Measurements from ENCODE around the gene SREBF1. TPM values are rescaled to one million over a fixed set of nuclear protein-coding genes. Genes with fewer than 3 reads are reported as not detected.
"Not testable (repeated sequence)": the region's sequence is repeated elsewhere in the genome, so short reads cannot be mapped to it uniquely, and the experiment has no call there.

Gene SREBF1
- total RNA-seq, 1 donor from 2014 or later = 83.0 TPM

- no peak for DNase-seq (ENCODE audit: low read depth)
- Histone ChIP-seq H3K4me3 (ENCODE audit: low read depth, low read length) (no peak overlapping the region), H3K36me3 (ENCODE audit: control insufficient read depth, insufficient read depth, low read length) (peaks cover 9% of the 10 kb centered on the region)
Observed at GRCh38 chr17:17809531-17810083, 27.2 kb downstream of the SREBF1 start.

GRCh38 chr17:17808706-17809432 is 27.9 kb downstream of the SREBF1 start:
- no peak for TF ChIP-seq CTCF (IDR thresholded peaks at IDR 0.05; ENCODE audit: insufficient read depth, low read length, poor library complexity, severe bottlenecking)
- H3K36me3 ChIP-seq (ENCODE audit: control insufficient read depth, insufficient read depth, low read length) = peaks cover 10% of the 10 kb centered on the region
- DNase-seq (ENCODE audit: low read depth) = no peak
- H3K4me3 ChIP-seq (ENCODE audit: low read depth, low read length) = no peak overlapping the region
- no peaks in the 10 kb centered on the region for H3K27me3 ChIP-seq (ENCODE audit: control insufficient read depth, insufficient read depth, low read length)

More at GRCh38 chr17:17809531-17810083, 27.2 kb downstream of the SREBF1 start:
- H3K27me3 ChIP-seq (ENCODE audit: control insufficient read depth, insufficient read depth, low read length) = no peaks in the 10 kb centered on the region
- TF ChIP-seq CTCF (IDR thresholded peaks at IDR 0.05; ENCODE audit: insufficient read depth, low read length, poor library complexity, severe bottlenecking) = no peak

- DNase-seq (ENCODE audit: low read depth) = not testable (repeated sequence)
Observed at GRCh38 chr17:17808200-17808599, 28.6 kb downstream of the SREBF1 start.

GRCh38 chr17:17807440-17807839 is 29.3 kb downstream of the SREBF1 start:
- H3K36me3 ChIP-seq (ENCODE audit: control insufficient read depth, insufficient read depth, low read length) = peaks cover 6% of the 10 kb centered on the region
- no peak overlapping the region for H3K4me3 ChIP-seq (ENCODE audit: low read depth, low read length)
- DNase-seq (ENCODE audit: low read depth) = no peak
- H3K27me3 ChIP-seq (ENCODE audit: control insufficient read depth, insufficient read depth, low read length) = no peaks in the 10 kb centered on the region
- no peak for TF ChIP-seq CTCF (IDR thresholded peaks at IDR 0.05; ENCODE audit: insufficient read depth, low read length, poor library complexity, severe bottlenecking)

More at GRCh38 chr17:17808200-17808599, 28.6 kb downstream of the SREBF1 start:
- H3K27me3 ChIP-seq (ENCODE audit: control insufficient read depth, insufficient read depth, low read length); H3K4me3 ChIP-seq (ENCODE audit: low read depth, low read length); H3K36me3 ChIP-seq (ENCODE audit: control insufficient read depth, insufficient read depth, low read length): not testable (repeated sequence)

- Histone ChIP-seq H3K4me3 (ENCODE audit: low read depth, low read length) (no peak overlapping the region), H3K27me3 (ENCODE audit: control insufficient read depth, insufficient read depth, low read length) (no peaks in the 10 kb centered on the region), H3K36me3 (ENCODE audit: control insufficient read depth, insufficient read depth, low read length) (peaks cover 6% of the 10 kb centered on the region)
- no peak for DNase-seq (ENCODE audit: low read depth)
- no peak for TF ChIP-seq CTCF (IDR thresholded peaks at IDR 0.05; ENCODE audit: insufficient read depth, low read length, poor library complexity, severe bottlenecking)
Observed at GRCh38 chr17:17806611-17807274, 30.0 kb downstream of the SREBF1 start.

- no peak for TF ChIP-seq CTCF (IDR thresholded peaks at IDR 0.05; ENCODE audit: insufficient read depth, low read length, poor library complexity, severe bottlenecking)
- H3K36me3 ChIP-seq (ENCODE audit: control insufficient read depth, insufficient read depth, low read length) = peaks cover 6% of the 10 kb centered on the region
- no peak for DNase-seq (ENCODE audit: low read depth)
Observed at GRCh38 chr17:17806035-17806434, 30.8 kb downstream of the SREBF1 start.

More at GRCh38 chr17:17806035-17806434, 30.8 kb downstream of the SREBF1 start:
- Histone ChIP-seq H3K27me3 (ENCODE audit: control insufficient read depth, insufficient read depth, low read length) (no peaks in the 10 kb centered on the region), H3K4me3 (ENCODE audit: low read depth, low read length) (no peak overlapping the region)
